Stimulated activated CD4-positive, alpha-beta T cell treated with anti-CD3 and anti-CD28 coated beads, Interleukin-4, amount 100 ng/mL, for 24 hours (primary cell): ENCODE data around the gene ACTN1.

Experiments
- DNase-seq: peaks from one replicate; pipeline ENCODE4 v3.0.0-alpha.2; 2020

The ACTN1 gene

GRCh38 chr14:68908201-68908600, 70.9 kb downstream of the ACTN1 start:
- DNase-seq: no peak

GRCh38 chr14:68906439-68906838, 72.7 kb downstream of the ACTN1 start:
- no peak for DNase-seq

- DNase-seq: no peak
These were observed 73.8 kb downstream of the ACTN1 start for GRCh38 chr14:68905107-68905895.

- DNase-seq: no peak
These were observed 76.7 kb downstream of the ACTN1 start for GRCh38 chr14:68902357-68902756.

GRCh38 chr14:68899033-68899603, 80.0 kb downstream of the ACTN1 start:
- DNase-seq: no peak

GRCh38 chr14:68898248-68899032, 80.7 kb downstream of the ACTN1 start:
- no peak for DNase-seq

- DNase-seq: no peak
These were observed 81.4 kb downstream of the ACTN1 start for GRCh38 chr14:68897559-68898155.

- no peak for DNase-seq
These were observed 83.0 kb downstream of the ACTN1 start for GRCh38 chr14:68896132-68896531.

- DNase-seq: no peak
These were observed 84.0 kb downstream of the ACTN1 start for GRCh38 chr14:68894802-68895703.

- DNase-seq: no peak
These were observed 85.0 kb downstream of the ACTN1 start for GRCh38 chr14:68894123-68894522.

- no peak for DNase-seq
These were observed 85.5 kb downstream of the ACTN1 start for GRCh38 chr14:68893566-68893965.

- DNase-seq: no peak
These were observed 86.1 kb downstream of the ACTN1 start for GRCh38 chr14:68892961-68893360.

- DNase-seq: no peak
These were observed 87.0 kb downstream of the ACTN1 start for GRCh38 chr14:68891851-68892660.

- DNase-seq: no peak
These were observed 88.8 kb downstream of the ACTN1 start for GRCh38 chr14:68890173-68890931.

- DNase-seq: no peak
These were observed 90.2 kb downstream of the ACTN1 start for GRCh38 chr14:68888883-68889282.

- DNase-seq: no peak
These were observed 90.9 kb downstream of the ACTN1 start for GRCh38 chr14:68888025-68888850.

- DNase-seq: no peak
These were observed 93.0 kb downstream of the ACTN1 start for GRCh38 chr14:68886109-68886434.

GRCh38 chr14:68885226-68886108, 93.6 kb downstream of the ACTN1 start:
- DNase-seq: no peak
